Measurements from ENCODE around the gene ZDHHC11B. TPM values are rescaled to one million over a fixed set of nuclear protein-coding genes. Genes with fewer than 3 reads are reported as not detected.
A peak's percentile ranks its signal among the peaks of the same experiment; 100 is the strongest.

The ZDHHC11B gene
- total and polyA plus RNA-seq, 2 donors from 2014 or later = 4.4 to 5.4 TPM

- intact Hi-C loops (cut with DNase I) = no loop called here
- Histone ChIP-seq H3K9me3 (ENCODE audit: control insufficient read depth in 2 of 3, insufficient read depth in 1 of 3, low read length in 3 of 3) (no peaks in the 10 kb centered on the region), H3K4me1 (ENCODE audit: control insufficient read depth in 2 of 3, insufficient read depth in 2 of 3, low read depth in 1 of 3, low read length in 3 of 3) (peaks cover 0 to 18% (median 4%) of the 10 kb centered on the region in 3 donors), H3K36me3 (ENCODE audit: control insufficient read depth in 2 of 3, insufficient read depth in 3 of 3, low read length in 3 of 3) (no peaks in the 10 kb centered on the region), H3K4me3 (ENCODE audit: low read length in 3 of 3) (no peak overlapping the region), H3K27me3 (ENCODE audit: control insufficient read depth, insufficient read depth, low read length) (no peaks in the 10 kb centered on the region), H3K9ac (ENCODE audit: low read length in 3 of 3) (no peak overlapping the region), H3K27ac (ENCODE audit: low read depth in 2 of 2, low read length in 2 of 2) (no peak overlapping the region)
- no peak for TF ChIP-seq CTCF (IDR thresholded peaks at IDR 0.05; ENCODE audit: borderline replicate concordance, extremely low read depth, insufficient read depth)
- FAIRE-seq = no peak
- peak in 2 of 5 donors; percentile 52 to 68 for DNase-seq
Measured at GRCh38 chr5:674630-675011, 109.9 kb downstream of the ZDHHC11B start.

- no peak overlapping the region for H3K9ac ChIP-seq (ENCODE audit: low read length in 3 of 3)
- intact Hi-C loops (cut with DNase I) = no loop called here
- no peak for TF ChIP-seq CTCF (IDR thresholded peaks at IDR 0.05; ENCODE audit: borderline replicate concordance, extremely low read depth, insufficient read depth)
- H3K9me3 ChIP-seq (ENCODE audit: control insufficient read depth in 2 of 3, insufficient read depth in 1 of 3, low read length in 3 of 3) = no peaks in the 10 kb centered on the region
- H3K4me1 ChIP-seq (ENCODE audit: control insufficient read depth in 2 of 3, insufficient read depth in 2 of 3, low read depth in 1 of 3, low read length in 3 of 3) = peaks cover 0 to 18% (median 4%) of the 10 kb centered on the region in 3 donors
- DNase-seq (peak in 2 of 5 donors; percentile 55 to 68), FAIRE-seq (no peak)
- H3K27me3 ChIP-seq (ENCODE audit: control insufficient read depth, insufficient read depth, low read length) = no peaks in the 10 kb centered on the region
- no peak overlapping the region for H3K27ac ChIP-seq (ENCODE audit: low read depth in 2 of 2, low read length in 2 of 2)
- H3K36me3 ChIP-seq (ENCODE audit: control insufficient read depth in 2 of 3, insufficient read depth in 3 of 3, low read length in 3 of 3) = no peaks in the 10 kb centered on the region
- no peak overlapping the region for H3K4me3 ChIP-seq (ENCODE audit: low read length in 3 of 3)
Measured at GRCh38 chr5:673831-674629, 110.5 kb downstream of the ZDHHC11B start.

- no peaks in the 10 kb centered on the region for H3K27me3 ChIP-seq (ENCODE audit: control insufficient read depth, insufficient read depth, low read length)
- TF ChIP-seq CTCF (IDR thresholded peaks at IDR 0.05; ENCODE audit: borderline replicate concordance, extremely low read depth, insufficient read depth) = no peak
- no peak overlapping the region for H3K4me3 ChIP-seq (ENCODE audit: low read length in 3 of 3)
- peaks cover 0 to 18% (median 4%) of the 10 kb centered on the region in 3 donors for H3K4me1 ChIP-seq (ENCODE audit: control insufficient read depth in 2 of 3, insufficient read depth in 2 of 3, low read depth in 1 of 3, low read length in 3 of 3)
- H3K36me3 ChIP-seq (ENCODE audit: control insufficient read depth in 2 of 3, insufficient read depth in 3 of 3, low read length in 3 of 3) = no peaks in the 10 kb centered on the region
- intact Hi-C loops (cut with DNase I) = no loop called here
- H3K9ac ChIP-seq (ENCODE audit: low read length in 3 of 3) = no peak overlapping the region
- H3K9me3 ChIP-seq (ENCODE audit: control insufficient read depth in 2 of 3, insufficient read depth in 1 of 3, low read length in 3 of 3) = no peaks in the 10 kb centered on the region
- H3K27ac ChIP-seq (ENCODE audit: low read depth in 2 of 2, low read length in 2 of 2) = no peak overlapping the region
- DNase-seq (peak in 2 of 5 donors; percentile 68 to 71), FAIRE-seq (no peak)
Measured at GRCh38 chr5:673161-673830, 111.2 kb downstream of the ZDHHC11B start.
